ENCODE results near the gene ZNF319.

The ZNF319 gene

DNA sequence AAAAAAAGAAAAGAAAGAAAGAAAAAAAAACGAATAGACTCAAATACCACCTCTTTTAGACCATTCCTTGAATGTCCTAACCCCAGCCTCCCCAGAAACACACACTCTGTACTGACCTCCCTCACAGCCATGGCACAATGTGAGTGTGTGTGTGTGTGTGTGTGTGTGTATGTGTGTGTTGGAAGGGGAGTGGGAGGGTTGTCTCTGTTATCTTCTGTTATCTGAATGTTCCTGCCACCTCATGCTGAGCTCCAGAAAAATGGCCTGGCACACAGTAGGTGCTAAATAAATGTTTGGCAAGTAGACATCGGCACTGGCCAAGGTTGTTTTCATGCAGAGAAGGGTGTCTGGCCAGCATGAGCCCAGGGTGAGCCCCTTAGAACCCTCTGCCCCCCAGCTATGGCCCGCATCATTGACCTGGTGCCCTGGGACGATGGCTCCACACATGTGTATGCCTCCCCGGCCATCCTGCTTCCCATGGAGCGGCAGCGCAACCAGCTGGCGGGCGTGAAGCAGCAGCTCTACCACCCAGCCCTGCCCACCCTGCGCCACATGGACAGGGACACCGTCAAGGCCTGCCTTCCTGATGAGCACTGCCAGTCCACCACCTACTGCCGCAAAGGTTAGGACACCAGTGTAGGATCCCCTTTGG is 22.9 kb downstream of the ZNF319 start:
- DNase-seq (ENCODE audit: low read depth), result no peak

DNA sequence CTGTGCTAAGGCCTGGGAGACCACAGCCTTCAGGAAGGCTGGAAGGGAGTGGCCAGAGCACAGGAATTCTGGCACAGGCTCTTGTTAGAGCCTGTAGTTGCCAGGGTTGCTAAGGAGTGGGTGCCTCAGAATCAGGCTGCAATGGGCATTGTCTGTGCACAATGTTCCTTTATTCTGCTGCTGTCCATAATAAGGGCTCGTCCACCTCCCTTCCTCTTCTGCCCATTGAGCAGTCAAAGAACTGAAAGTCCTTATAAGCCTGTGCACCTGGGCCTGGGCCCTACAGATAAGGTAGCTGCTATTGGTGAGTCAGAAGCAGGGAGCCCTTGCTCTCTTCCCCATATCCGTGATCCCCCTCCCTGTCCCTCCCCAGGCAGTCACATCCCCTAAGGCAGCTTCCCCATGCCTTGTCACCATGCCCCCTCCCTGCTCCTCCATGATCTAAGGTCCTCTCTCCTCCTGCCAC is 24.1 kb downstream of the ZNF319 start:
- DNase-seq (ENCODE audit: low read depth), result no peak

DNA sequence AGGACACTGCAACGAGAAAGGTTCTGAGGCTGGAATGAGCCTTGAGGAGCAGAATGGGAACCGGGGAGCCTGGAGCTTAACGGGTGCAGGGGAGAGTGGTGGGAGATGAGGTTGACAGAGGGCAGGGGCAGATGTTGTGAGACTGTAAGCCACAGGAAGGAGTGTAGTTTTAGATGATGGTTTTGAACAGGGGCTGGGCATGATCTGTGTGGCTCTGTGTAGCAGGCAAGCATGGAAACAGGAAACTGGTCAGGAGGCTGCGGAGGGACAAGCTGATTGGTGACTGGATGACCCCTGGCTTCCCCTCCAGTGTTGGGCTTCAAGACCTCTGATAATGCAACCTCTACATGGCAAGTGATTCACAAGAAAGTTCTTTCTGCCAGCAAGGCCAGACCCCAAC is 28.2 kb downstream of the ZNF319 start:
- DNase-seq (ENCODE audit: low read depth), result no peak

DNA sequence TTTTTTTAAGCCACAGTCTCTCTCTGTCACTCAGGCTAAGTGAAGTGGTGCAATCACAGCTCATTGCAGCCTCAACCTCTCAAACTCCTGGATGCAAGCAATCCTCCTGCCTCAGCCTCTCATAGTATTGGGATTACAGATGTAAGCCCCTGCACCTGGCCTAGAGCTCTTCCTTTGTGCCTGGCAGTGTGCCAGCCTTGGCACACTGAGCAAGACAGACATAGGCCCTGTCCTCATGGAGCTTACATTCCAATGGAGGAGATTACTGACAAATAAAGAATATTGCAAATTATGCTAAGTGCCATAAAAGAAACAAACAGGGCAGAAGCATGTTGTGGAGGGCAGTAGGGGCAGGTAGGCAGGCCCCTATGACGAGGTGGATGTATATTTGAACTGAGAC is 28.6 kb downstream of the ZNF319 start:
- no peak for DNase-seq (ENCODE audit: low read depth)

DNA sequence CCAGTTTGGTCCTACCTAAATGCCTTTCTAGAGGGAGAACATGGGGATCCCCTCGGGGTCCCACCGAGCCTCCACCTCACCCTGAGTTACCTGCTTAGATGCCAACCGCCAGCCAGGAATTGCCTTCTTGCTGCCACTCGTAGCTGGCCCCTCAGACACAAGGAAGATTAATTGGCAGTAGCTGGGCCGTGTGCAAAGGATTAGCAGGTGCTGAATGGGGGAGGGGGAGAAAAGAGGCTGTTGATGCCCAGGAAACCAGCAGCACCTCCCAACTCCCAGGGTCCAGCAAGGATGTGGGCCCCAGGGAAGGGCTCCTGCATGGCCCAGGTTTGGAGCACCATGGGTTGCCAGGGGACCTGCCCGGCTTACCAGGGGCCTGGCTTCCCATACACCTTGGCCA is 29.5 kb downstream of the ZNF319 start, which contains the start of gene CNGB1:
TSS of gene CNGB1 (minus strand) at position 159 of the 400 bp plus-strand sequence. CDS start 3,842 bp downstream, outside the sequence.
- DNase-seq (ENCODE audit: low read depth), result no peak

DNA sequence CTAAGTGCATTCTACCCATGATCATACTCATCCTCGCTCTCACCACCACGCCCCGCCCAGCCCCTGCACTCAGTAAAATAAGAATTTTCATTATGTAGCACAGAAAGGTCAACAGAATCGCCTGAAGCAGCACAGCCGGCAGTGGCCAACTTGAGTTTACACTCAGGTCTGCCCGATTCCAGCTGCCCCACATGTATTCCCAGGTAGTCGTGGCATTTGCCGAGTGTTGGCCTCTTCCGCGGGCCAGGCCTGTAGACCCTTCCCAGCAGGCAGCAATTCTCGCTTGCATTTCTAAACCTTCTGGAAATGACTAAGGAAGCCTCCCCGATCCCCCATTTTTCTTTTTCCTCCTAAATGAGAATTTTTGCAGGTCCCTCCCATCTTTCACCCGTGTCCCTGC is 30.2 kb downstream of the ZNF319 start:
- DNase-seq (ENCODE audit: low read depth), result no peak

DNA sequence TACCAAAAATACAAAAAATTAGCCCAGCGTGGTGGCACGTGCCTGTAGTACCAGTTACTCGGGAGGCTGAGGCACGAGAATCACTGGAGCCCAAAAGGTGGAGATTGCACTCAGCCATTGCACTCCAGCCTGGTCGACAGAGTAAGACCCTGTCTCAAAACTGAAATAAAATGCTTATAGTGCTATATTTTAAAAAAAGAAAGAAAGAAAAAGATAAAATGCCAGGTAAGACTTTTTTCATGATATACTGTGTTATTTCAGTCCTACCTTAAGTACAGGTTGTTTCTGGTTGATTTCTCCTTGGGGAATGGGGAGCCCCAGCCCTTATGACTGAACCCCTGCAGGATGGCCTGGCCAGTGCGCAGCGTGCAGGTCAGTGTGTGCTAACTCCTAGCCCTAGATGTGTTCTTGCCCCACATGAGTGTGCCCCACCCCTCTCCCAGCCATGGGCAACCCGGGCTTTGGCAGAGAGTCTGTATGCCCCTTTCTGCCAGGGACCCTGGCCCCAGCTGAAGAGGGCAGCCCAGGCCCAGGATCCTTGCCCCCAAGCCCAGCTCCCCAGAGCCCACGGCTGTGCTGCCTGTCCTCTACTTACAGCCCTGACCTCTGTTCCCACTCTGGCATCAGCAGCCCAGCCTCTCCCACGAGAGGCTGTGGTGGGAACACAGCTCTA is 30.9 kb downstream of the ZNF319 start:
- DNase-seq (ENCODE audit: low read depth), result no peak

DNA sequence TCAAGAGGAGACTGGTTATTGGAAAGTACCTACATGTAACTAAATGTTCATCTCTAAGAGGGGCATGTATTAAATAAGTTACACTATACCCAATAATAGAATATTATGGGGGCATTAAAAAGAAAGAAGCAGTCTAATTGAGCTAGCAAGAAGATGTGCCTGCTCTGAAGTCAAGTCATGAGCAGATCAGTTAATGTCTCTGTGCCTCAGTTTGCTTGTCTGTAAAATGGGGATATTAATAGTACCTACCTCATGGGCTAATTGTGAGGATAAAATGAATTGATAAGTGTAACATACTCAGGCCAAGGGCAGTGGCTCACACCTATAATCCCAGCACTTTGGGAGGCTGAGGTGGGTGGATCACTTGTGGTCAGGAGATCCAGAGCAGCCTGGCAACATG is 32.6 kb downstream of the ZNF319 start:
- DNase-seq (ENCODE audit: low read depth), result no peak

DNA sequence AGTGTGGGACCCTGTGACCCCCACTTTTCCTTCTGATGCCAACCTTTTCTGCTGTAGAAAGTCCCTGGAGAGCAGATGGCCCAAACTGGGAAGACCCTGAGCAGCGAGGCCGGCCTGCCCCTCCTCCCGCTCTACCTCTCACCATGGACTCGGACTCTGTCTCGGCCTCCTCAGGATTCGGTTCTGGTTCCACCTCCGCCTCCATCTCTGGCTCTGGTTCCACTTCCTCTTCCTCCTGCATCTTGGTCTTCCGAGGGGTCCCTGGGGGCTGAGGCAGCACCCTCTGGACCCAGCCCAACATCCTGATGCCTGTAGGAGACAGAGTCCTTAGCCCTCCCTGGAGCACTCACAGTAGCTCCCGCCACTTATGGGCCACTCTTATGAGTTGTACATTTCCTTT is 33.5 kb downstream of the ZNF319 start:
- DNase-seq (ENCODE audit: low read depth), result no peak

DNA sequence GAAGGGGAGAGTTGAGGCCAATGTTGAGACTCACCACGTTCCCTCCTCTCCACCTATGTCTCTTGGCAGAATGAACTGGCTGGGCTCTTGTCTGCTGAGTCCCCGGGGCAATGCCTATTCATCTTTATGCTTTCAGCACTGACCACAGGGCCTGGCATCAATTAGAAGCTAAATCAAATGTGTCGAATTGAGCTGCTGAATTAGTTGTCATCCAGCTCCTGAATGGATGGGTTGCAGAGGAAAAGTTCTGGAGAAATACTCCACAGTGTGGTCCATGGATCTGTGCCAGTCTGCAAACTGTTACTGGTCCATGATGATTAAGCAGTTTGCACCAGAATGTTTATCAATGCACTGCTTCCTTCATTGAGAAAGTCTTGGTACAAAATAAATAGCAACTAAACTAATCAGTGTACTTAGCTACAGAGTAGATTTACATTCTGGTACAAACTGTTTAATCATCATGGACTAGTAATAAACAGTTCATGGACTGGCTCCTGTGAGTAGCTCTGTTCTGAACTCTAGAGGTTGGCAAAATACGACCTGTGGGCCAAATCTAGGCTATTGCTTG is 34.2 kb downstream of the ZNF319 start:
- no peak for DNase-seq (ENCODE audit: low read depth)

DNA sequence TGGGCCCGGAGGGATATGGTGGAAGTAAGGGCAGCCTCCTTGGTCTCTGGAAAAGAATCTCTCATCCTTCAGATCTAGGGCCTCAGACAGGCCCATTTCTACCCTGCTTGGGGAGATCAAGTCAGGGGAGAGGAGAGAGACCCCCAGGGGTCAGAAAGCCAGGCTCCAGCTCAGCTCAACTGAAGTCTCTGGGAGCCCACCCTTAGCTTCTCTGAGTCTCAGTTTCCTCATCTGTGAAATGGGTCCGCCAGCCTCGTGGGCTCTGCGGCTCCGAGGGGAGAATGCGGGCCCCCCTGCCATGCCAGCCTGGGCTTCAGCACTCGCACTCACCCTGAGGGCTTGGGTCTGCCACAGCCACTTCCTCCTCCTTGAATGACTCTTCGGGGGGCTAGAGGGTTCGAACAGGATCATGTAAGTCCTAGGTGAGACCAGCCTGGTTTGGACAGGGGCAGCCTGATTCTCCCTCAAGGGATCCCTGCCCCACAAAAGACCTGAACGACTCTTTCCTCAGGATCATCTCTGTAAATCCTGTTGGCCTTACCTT is 36.2 kb downstream of the ZNF319 start:
- no peak for DNase-seq (ENCODE audit: low read depth)

DNA sequence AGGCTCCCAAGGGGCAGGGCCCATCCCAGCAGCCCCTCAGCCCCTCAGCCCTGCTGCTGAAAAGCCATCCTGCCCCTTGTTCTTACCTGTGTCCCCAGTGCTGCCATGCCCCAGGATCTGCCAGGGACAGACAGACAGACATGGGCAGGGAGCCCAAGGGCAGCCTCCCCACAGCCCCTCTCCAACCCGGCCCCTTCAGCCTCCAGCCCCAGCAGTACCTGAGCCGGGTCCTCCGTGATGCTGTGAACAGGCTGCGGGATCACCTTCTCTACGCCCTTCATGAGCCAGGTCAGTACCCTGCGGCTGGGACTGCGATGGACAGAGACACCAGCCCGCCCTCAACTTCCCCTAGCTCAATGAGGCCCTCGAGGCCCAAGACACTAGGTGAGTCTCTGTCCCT is 37.7 kb downstream of the ZNF319 start:
- no peak for DNase-seq (ENCODE audit: low read depth)

DNA sequence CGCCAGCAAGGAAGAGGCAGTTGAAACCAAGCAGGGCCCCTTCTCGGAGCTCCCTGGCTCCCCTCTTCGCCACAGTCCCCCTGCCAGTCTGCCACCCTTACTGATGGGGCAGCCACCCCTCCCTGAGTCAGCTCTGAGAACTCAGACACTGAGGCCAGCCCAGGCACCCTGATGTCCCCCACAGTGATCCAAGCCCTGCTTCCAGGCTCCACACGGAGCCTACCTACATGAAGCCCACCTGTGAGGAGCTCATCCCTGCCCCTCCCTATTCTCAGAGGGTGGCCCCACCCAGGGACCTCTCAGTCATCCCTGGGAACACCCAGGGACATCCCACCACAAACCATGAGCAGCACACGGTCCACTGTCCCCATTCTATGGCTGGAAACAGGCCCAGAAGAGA is 38.4 kb downstream of the ZNF319 start:
- DNase-seq (ENCODE audit: low read depth), result no peak

DNA sequence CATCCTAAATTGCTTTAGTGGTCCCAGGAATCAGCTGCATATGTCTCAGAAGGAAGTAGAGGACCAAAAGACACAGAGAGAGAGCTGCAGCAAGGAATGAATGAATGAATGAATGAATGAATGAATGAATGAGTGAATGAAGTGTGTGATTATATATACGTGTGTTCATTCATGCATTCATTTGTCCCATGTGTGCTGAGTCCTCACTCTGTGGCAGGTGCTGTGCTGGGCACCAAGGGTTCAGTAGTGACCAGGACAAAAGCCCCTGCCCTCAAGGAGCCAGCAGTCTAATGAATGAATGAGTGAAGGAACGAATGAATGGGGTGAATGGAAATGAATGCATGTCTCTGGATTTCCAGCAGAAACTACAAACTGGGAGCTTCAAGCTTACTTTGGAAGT is 38.9 kb downstream of the ZNF319 start:
- no peak for DNase-seq (ENCODE audit: low read depth)

DNA sequence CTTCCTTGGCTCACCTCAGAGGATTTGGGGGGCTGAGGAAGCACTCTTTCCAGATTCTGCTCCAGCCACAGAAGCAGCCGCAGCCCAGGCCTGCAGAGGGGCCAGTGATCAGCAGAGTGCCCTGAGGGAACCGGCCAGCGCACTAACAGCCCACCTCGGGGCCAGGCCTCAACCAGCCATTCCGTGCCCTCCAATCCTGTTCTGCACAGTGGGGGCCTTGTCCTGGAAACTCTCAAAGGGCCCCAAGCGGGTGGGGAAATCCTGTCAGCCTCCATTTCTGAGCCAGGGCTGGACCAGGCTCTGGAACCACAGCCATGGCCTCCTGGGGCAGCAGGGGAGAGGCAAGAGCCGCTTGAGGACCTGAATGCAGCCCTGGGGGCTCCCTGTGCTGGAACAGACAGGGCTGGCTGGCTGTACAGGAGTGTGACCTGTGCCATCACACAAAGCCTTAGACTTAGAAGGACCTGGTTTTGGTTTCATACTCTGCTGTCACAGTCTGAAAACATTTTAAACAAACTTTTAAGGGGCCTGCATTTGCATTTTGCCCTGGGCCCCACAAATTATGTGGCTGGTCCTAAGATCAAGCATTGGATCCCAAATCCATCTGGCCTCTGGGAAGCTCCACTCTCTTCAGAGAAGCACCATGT is 39.5 kb downstream of the ZNF319 start:
- DNase-seq (ENCODE audit: low read depth), result no peak

DNA sequence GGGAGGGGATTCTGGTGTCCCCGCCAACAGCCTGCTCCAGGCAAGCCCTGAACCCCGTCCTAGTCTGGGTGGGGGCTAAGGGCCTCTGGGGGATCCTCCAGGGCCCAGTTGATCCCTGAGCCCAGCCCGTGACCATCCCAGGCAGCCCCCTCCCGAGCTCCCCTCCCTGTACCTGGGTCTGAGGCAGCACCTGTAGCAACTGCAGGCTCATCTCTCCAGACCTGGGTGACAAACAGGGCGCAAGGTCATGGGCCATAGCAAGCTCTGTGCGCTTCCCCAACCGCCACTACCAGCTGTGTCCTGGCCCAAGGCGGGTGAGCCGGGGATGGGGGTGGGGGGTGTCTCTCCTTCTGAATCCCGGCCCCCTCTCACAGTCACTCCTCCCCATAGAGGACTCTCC is 40.2 kb downstream of the ZNF319 start:
- no peak for DNase-seq (ENCODE audit: low read depth)

DNA sequence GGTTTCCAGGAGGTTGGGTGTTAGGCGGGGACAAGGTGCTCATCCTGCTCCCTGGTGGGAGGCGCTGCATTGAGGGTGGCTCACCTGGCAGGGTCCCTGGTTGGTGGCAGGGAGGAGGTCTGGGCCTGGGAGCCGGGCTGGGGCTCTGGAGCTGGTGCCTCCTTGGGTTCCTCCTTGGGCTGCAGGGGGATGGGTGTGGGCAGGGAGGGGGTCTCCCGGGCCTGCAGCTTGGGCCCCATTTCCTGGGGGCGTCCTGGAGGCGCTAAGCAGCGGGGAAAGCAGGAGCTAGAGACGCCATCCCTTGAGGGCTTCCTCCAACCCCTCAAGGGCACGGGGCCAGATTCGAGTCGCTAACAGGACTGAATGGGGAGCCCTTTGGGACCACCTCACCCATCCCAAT is 40.7 kb downstream of the ZNF319 start:
- DNase-seq (ENCODE audit: low read depth), result no peak

DNA sequence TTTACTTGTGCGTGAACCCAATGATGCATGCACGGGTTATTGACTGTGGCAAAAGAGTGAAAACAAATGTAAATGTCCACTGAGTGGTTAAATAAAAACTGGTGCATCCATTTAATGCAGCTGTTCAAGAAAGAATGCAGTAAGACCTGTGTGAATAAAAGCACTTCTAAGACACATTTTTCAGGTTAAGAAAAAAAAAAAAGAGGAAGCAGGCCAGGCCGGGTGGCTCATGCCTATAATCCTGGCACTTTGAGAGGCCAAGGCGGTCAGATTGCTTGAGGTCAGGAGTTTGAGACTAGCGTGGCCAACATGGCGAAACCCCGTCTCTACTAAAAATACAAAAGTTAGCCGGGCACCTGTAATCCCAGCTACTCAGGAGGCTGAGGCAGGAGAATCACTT is 41.4 kb downstream of the ZNF319 start:
- DNase-seq (ENCODE audit: low read depth), result no peak

DNA sequence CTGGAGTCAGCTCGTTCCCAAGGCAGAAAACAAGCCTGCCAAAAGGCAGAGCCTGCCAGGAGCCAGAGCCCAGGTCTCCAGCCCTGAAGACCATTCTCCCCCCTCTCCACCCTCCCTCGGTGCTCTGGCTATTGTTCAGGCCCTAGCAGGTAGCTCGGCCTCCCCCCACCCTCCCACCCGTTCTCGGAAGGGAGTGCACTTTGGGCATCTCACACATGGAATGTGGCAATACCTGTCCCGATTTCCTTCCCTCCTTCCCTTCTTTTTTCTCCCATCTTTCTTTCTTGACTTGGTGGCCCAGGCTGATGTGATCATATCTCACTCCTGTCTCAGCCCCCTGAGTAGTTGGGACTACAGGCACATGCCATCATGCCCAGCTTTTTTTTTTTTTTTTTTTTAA is 41.9 kb downstream of the ZNF319 start:
- DNase-seq (ENCODE audit: low read depth), result no peak

DNA sequence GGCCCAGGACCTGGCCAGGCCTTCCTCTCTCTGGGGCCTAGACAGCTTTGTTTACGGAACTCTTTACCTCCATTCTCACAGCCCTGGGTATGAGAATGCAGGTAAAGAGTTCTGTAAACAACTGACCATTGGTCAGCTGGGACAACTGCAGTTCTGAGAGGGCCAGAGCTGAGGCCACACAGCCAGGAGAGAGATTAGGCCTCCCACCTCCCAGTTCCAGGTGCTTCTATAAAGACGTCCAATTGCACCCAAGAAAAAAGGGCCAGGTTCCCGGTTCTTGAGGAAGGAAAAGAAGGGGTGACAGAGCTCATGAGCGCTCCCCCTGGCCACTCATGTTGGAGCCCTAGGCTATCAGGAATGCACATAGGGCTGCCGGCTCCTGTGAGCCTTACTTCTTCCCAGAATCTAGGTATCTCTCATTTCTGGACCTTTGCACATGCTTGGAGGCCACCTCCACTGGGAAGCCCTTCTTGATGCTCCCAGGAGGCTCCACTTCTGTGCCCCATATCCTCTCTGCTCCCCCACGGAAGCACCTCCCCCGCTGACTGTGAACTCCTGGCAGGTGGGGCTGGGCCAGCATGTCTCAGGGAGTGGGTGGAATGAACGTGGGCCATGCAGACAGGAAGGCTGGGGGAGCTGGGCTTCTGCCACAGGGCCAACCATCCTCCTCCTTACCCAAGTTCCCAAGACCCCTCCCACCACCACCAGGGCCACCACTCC is 42.6 kb downstream of the ZNF319 start:
- DNase-seq (ENCODE audit: low read depth), result no peak

DNA sequence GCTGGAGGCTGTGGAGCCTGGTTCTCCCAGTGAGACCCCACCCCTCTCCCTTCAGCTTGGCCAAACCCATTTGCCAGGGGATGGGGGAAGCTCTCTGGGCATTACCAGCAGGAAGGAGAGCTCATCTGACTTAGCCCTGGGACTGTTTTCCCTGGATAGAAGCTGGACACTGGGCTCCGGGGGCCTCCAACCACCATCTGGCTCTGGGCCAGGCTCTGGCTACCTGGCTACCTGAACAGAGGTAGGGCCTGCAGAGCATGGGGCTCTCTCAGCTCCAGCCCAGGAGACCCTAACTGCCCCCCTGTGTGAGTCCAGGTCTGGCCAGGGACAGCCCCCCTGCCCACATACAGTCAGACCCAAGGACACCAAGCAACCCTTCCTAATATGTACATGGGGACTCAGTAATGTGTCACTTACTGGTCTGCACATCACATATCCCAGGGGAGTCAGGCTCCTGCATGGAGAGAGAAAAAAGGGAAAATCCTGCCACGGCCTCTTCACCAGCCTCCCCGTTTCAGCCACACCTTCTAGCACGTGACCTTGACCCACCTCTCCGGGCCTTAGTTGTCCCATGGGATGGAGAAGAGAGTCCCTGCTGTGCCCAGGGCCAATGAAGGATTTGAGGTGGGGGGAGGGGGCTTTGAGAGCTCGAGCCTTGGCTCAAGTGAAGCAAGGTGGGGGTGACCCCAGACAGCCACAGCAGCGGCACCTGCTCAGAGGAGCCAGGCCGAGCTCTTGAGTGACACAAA is 43.4 kb downstream of the ZNF319 start:
- DNase-seq (ENCODE audit: low read depth), result no peak

Measured in stimulated activated CD8-positive, alpha-beta memory T cell treated with anti-CD3 and anti-CD28 coated beads, Interleukin-15, amount 100 ng/mL, for 1 hour (primary cell).